HEK293 (cell line): ENCODE measurements around the gene ASPHD1.
A peak's percentile ranks its signal among the peaks of the same experiment; 100 is the strongest.

ENCODE experiments used
- BCL11A ChIP-seq: fragments of 450-650 bp; formaldehyde crosslinking; IDR thresholded peaks from 2 replicates; pipeline ENCODE4 v1.5.1; 2016; ENCODE audit warnings: low read depth, missing biosample characterization, missing genetic modification characterization
- EGR2 ChIP-seq: fragments of 450-650 bp; formaldehyde crosslinking; IDR thresholded peaks from 2 replicates; pipeline ENCODE4 v1.5.1; 2016; ENCODE audit warnings: low read depth, missing biosample characterization, missing genetic modification characterization
- HIC1 ChIP-seq: fragments of 450-650 bp; formaldehyde crosslinking; IDR thresholded peaks from 2 replicates; pipeline ENCODE4 v1.5.1; 2016; ENCODE audit warnings: missing biosample characterization, missing genetic modification characterization
- HOXA7 ChIP-seq: sonication (generic); formaldehyde crosslinking; IDR thresholded peaks from 2 replicates; pipeline ENCODE4 v1.8.1; 2022; ENCODE audit warnings: missing genetic modification reagents, borderline replicate concordance
- PRDM10 ChIP-seq: fragments of 450-650 bp; formaldehyde crosslinking; IDR thresholded peaks from 2 replicates; pipeline ENCODE4 v1.5.1; 2016; ENCODE audit warnings: missing biosample characterization, missing genetic modification characterization
- PRDM2 ChIP-seq: fragments of 450-650 bp; formaldehyde crosslinking; IDR thresholded peaks from 2 replicates; pipeline ENCODE4 v1.5.1; 2016; ENCODE audit warnings: missing biosample characterization, missing genetic modification characterization, borderline replicate concordance
- SP2 ChIP-seq: fragments of 450-650 bp; formaldehyde crosslinking; IDR thresholded peaks from 2 replicates; pipeline ENCODE4 v1.5.1; 2016; ENCODE audit warnings: missing biosample characterization, missing genetic modification characterization
- ZBTB11 ChIP-seq: fragments of 450-650 bp; formaldehyde crosslinking; conservative IDR thresholded peaks from 2 replicates; pipeline ENCODE4 v1.5.1; 2016; ENCODE audit warnings: low read depth, missing biosample characterization, missing genetic modification characterization
- ZNF146 ChIP-seq: fragments of 450-650 bp; formaldehyde crosslinking; IDR thresholded peaks from 2 replicates; pipeline ENCODE4 v1.5.1; 2016; ENCODE audit warnings: missing biosample characterization, missing genetic modification characterization
- ZNF239 ChIP-seq: fragments of 450-650 bp; formaldehyde crosslinking; IDR thresholded peaks from 2 replicates; pipeline ENCODE4 v1.5.1; 2016; ENCODE audit warnings: missing biosample characterization, missing genetic modification characterization
- ZNF266 ChIP-seq: fragments of 450-650 bp; formaldehyde crosslinking; IDR thresholded peaks from 2 replicates; pipeline ENCODE4 v1.5.1; 2016; ENCODE audit warnings: missing biosample characterization, missing genetic modification characterization, low read depth
- ZNF501 ChIP-seq: fragments of 450-650 bp; formaldehyde crosslinking; IDR thresholded peaks from 2 replicates; pipeline ENCODE4 v1.5.1; 2016; ENCODE audit warnings: missing biosample characterization, missing genetic modification characterization
- ZNF513 ChIP-seq: fragments of 450-650 bp; IDR thresholded peaks from 2 replicates; pipeline ENCODE4 v1.5.1; 2018; ENCODE audit warnings: missing biosample characterization, missing genetic modification characterization
- ZNF548 ChIP-seq: fragments of 450-650 bp; formaldehyde crosslinking; IDR thresholded peaks from 2 replicates; pipeline ENCODE4 v1.5.1; 2016; ENCODE audit warnings: missing biosample characterization, missing genetic modification characterization
- ZNF558 ChIP-seq: fragments of 450-650 bp; formaldehyde crosslinking; IDR thresholded peaks from 2 replicates; pipeline ENCODE4 v1.5.1; 2016; ENCODE audit warnings: missing biosample characterization, missing genetic modification characterization
- ZNF610 ChIP-seq: fragments of 450-650 bp; formaldehyde crosslinking; IDR thresholded peaks from 2 replicates; pipeline ENCODE4 v1.5.1; 2016; ENCODE audit warnings: missing biosample characterization, missing genetic modification characterization, borderline replicate concordance
- ZNF624 ChIP-seq: fragments of 450-650 bp; formaldehyde crosslinking; IDR thresholded peaks from 2 replicates; pipeline ENCODE4 v1.5.1; 2017; ENCODE audit warnings: missing biosample characterization, missing genetic modification characterization
- ZNF626 ChIP-seq: fragments of 450-650 bp; sonication (Bioruptor Pico); formaldehyde crosslinking; IDR thresholded peaks from 2 replicates; pipeline ENCODE4 v1.5.1; 2018; ENCODE audit warnings: missing biosample characterization, missing genetic modification characterization, inconsistent platforms
- ZNF645 ChIP-seq: fragments of 450-650 bp; formaldehyde crosslinking; IDR thresholded peaks from 2 replicates; pipeline ENCODE4; 2016; ENCODE audit warnings: missing biosample characterization, missing genetic modification characterization
- ZNF658 ChIP-seq: fragments of 450-650 bp; formaldehyde crosslinking; IDR thresholded peaks from 2 replicates; pipeline ENCODE4; 2016; ENCODE audit warnings: missing biosample characterization, missing genetic modification characterization
- ZNF670 ChIP-seq: fragments of 450-650 bp; formaldehyde crosslinking; IDR thresholded peaks from 2 replicates; pipeline ENCODE4 v1.5.1; 2016; ENCODE audit warnings: missing biosample characterization, missing genetic modification characterization, low read depth
- ZNF776 ChIP-seq: fragments of 450-650 bp; formaldehyde crosslinking; IDR thresholded peaks from 2 replicates; pipeline ENCODE4 v1.5.0; 2017; ENCODE audit warnings: missing biosample characterization, missing genetic modification characterization, borderline replicate concordance
- ZXDB ChIP-seq: fragments of 450-650 bp; formaldehyde crosslinking; IDR thresholded peaks from 2 replicates; pipeline ENCODE4 v1.5.1; 2016; ENCODE audit warnings: missing biosample characterization, missing genetic modification characterization

The ASPHD1 gene

GRCh38 chr16:29863669-29863984 is 36.7 kb upstream of the ASPHD1 start (continued):
- peak; percentile 52; the same call in 1 of the 2 replicates for TF ChIP-seq HIC1 (tag by site-specific recombination)
- no peak for TF ChIP-seq PRDM2 (tag by site-specific recombination)
- no peak for TF ChIP-seq ZNF645 (tag by site-specific recombination)
- no peak for TF ChIP-seq SP2 (tag by site-specific recombination)
- no peak for TF ChIP-seq ZNF558 (tag by site-specific recombination)
- TF ChIP-seq ZNF146: no peak
- no peak for TF ChIP-seq ZNF513 (tag by site-specific recombination)
- no peak for TF ChIP-seq ZNF548 (tag by site-specific recombination)
- no peak for TF ChIP-seq ZNF239 (tag by site-specific recombination)
- no peak for TF ChIP-seq ZNF501
- TF ChIP-seq PRDM10 (tag by site-specific recombination): no peak
- no peak for TF ChIP-seq EGR2 (tag by site-specific recombination)
- no peak for TF ChIP-seq ZNF776 (tag by site-specific recombination)
- no peak for TF ChIP-seq ZNF610 (tag by site-specific recombination)
- no peak for TF ChIP-seq ZNF266 (tag by site-specific recombination)
- no peak for TF ChIP-seq ZNF626 (tag by site-specific recombination)
- TF ChIP-seq BCL11A (tag by site-specific recombination): no peak
- 0 out of 2 replicates have a peak, but pooled peaks have one; percentile 3 for TF ChIP-seq ZBTB11 (tag by site-specific recombination)
- no peak for TF ChIP-seq ZNF624 (tag by site-specific recombination)
- no peak for TF ChIP-seq HOXA7 (CRISPR knock-in tag)
- TF ChIP-seq ZNF670 (tag by site-specific recombination): no peak
- no peak for TF ChIP-seq ZNF658 (tag by site-specific recombination)
- TF ChIP-seq ZXDB (tag by site-specific recombination): 0 out of 2 replicates have a peak, but pooled peaks have one; percentile 64
